HepG2 (cell line): ENCODE results near the gene NPFFR1. TPM values are rescaled to one million over a fixed set of nuclear protein-coding genes. Genes with fewer than 3 reads are reported as not detected.
A peak's percentile ranks its signal among the peaks of the same experiment; 100 is the strongest.

Source experiments
- EHMT2 ChIP-seq: fragments of 200-600 bp; sonication (generic); IDR thresholded peaks from 2 replicates; pipeline ENCODE4 v1.7.0; 2017; ENCODE audit warnings: antibody characterized with exemption, low read depth, low read length, borderline replicate concordance
- ELF1 ChIP-seq: sonication (generic); formaldehyde crosslinking; IDR thresholded peaks from 2 replicates; pipeline ENCODE4 v1.4.0; 2020; ENCODE audit warnings: missing genetic modification reagents
- HDAC1 ChIP-seq: sonication (generic); formaldehyde crosslinking; IDR thresholded peaks from 2 replicates; pipeline ENCODE4 v1.5.1; 2020; ENCODE audit warnings: mild to moderate bottlenecking, missing genetic modification reagents
- HNF4A ChIP-seq: sonication (generic); formaldehyde crosslinking; IDR thresholded peaks from 2 replicates; pipeline ENCODE4 v1.4.0; 2020; ENCODE audit warnings: missing genetic modification reagents
- RXRB ChIP-seq: IDR thresholded peaks from 2 replicates; pipeline ENCODE4 v1.6.1; 2016; ENCODE audit warnings: borderline replicate concordance, missing genetic modification reagents, missing compliant biosample characterization
- SMAD9 ChIP-seq: sonication (generic); formaldehyde crosslinking; IDR thresholded peaks from 2 replicates; pipeline ENCODE4 v1.5.1; 2020; ENCODE audit warnings: mild to moderate bottlenecking, missing genetic modification reagents
- ZNF274 ChIP-seq: sonication (generic); formaldehyde crosslinking; IDR thresholded peaks from 2 replicates; pipeline ENCODE4 v1.5.1; 2020; ENCODE audit warnings: mild to moderate bottlenecking, missing genetic modification reagents
- ZNF350 ChIP-seq: sonication (generic); formaldehyde crosslinking; IDR thresholded peaks from 2 replicates; pipeline ENCODE4 v1.4.0; 2020; ENCODE audit warnings: mild to moderate bottlenecking, low read depth, missing genetic modification reagents, borderline replicate concordance
- ZNF430 ChIP-seq: sonication (generic); formaldehyde crosslinking; IDR thresholded peaks from 2 replicates; pipeline ENCODE4 v1.9.0; 2021; ENCODE audit warnings: mild to moderate bottlenecking, missing genetic modification reagents
- ZNF496 ChIP-seq: sonication (generic); formaldehyde crosslinking; IDR thresholded peaks from 2 replicates; pipeline ENCODE4 v1.8.1; 2023; ENCODE audit warnings: mild to moderate bottlenecking, moderate library complexity, missing genetic modification reagents; ENCODE audit not compliant: insufficient replicate concordance
- ZNF546 ChIP-seq: sonication (generic); formaldehyde crosslinking; conservative IDR thresholded peaks from 2 replicates; pipeline ENCODE4 v1.8.1; 2023; ENCODE audit warnings: mild to moderate bottlenecking, missing genetic modification reagents
- ZNF720 ChIP-seq: sonication (generic); formaldehyde crosslinking; IDR thresholded peaks from 2 replicates; pipeline ENCODE4 v1.4.0; 2020; ENCODE audit warnings: missing genetic modification reagents
- ZNF788 ChIP-seq: sonication (generic); formaldehyde crosslinking; IDR thresholded peaks from 2 replicates; pipeline ENCODE4 v1.5.0; 2020; ENCODE audit warnings: mild to moderate bottlenecking, missing genetic modification reagents, borderline replicate concordance
- ZSCAN31 ChIP-seq: sonication (generic); formaldehyde crosslinking; IDR thresholded peaks from 2 replicates; pipeline ENCODE4 v1.5.0; 2020; ENCODE audit warnings: low read depth, mild to moderate bottlenecking, missing genetic modification reagents
- polyA plus RNA-seq, 8 experiments: library from polyadenylated mRNA; depleted of rRNA in 3 of 8; stranded (reverse) in 7 of 8; unstranded in 1 of 8; fragments of >200 nt; fragmentation: Illumina TruSeq in 4 of 8; extraction: Trizol in 4 of 8; gene quantifications; 2 replicates each; pipeline versions ENCODE4 v1.2.1 to v1.2.3, GENCODE V29; 2011 to 2016; ENCODE audit warnings: low read depth in 4 of 8, missing spikeins in 1 of 8, mixed read lengths in 1 of 8; ENCODE audit not compliant: insufficient read depth in 1 of 8
- total RNA-seq, 5 experiments: library from RNA; depleted of rRNA; stranded (reverse); fragments of >200 nt; fragmentation: Illumina TruSeq; extraction: Trizol; gene quantifications; 2 replicates each; pipeline ENCODE4 v1.2.3, GENCODE V29; 2016; ENCODE audit warnings: low read depth in 1 of 5
- TF ChIP-seq, protein P1 (sequence below): sonication (generic); formaldehyde crosslinking; IDR thresholded peaks from 2 replicates; pipeline ENCODE4 v1.9.0; 2022; ENCODE audit warnings: missing genetic modification reagents, mild to moderate bottlenecking, borderline replicate concordance
- TF ChIP-seq, protein P2 (sequence below): sonication (generic); formaldehyde crosslinking; conservative IDR thresholded peaks from 2 replicates; pipeline ENCODE4 v1.4.0; 2020; ENCODE audit warnings: mild to moderate bottlenecking, missing genetic modification reagents, moderate library complexity
- TF ChIP-seq, protein P3 (sequence below): sonication (generic); formaldehyde crosslinking; IDR thresholded peaks from 2 replicates; pipeline ENCODE4 v1.4.0; 2020; ENCODE audit warnings: mild to moderate bottlenecking, missing genetic modification reagents
- TF ChIP-seq, protein P4 (sequence below): sonication (generic); formaldehyde crosslinking; IDR thresholded peaks from 2 replicates; pipeline ENCODE4 v1.4.0; 2020; ENCODE audit warnings: missing genetic modification reagents

Gene NPFFR1
- total and polyA plus RNA-seq, 2 of the 13 experiments (the other 11 are each of a cell fraction or from before 2014, with no cell fraction given) = under 0.01 TPM; not detected in 1

DNA sequence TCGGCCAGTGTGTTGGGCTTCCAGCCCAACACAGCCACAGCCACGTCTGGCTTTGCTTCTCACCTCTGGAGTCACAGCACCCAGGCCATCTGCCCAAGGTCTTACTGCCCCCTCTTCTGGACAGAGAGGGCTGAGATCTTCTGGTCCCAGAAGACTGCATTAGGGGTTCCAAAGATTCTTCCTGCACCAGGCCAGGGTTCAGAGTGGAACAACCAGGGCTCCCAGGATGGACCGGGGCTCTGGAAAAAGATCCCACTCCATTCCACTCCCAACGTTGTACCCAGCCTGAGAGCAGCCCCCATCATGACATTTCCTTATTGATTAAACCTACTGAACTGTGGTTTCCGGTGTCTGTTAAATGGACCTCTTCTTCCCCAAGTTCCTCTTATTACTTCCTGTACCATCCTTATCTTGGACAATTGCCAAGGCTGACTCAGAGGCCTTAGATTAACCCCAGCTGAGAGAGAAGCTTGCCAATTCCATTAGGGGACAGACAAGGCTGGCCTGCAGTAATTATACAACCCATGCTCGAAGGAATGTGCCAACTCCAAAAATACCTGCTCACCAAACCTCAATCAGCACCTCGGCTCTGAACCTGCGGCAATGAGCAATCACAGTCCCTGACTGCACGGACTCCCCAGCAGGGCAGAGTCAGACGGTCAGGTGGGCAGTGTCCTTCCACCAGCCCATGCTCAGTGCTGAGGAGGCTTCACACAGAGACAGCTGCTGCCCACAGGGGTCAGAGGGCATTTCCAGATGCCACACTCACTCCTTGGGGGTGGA, 47.9 kb upstream of the NPFFR1 start (continued):
- TF ChIP-seq, protein P1, sequence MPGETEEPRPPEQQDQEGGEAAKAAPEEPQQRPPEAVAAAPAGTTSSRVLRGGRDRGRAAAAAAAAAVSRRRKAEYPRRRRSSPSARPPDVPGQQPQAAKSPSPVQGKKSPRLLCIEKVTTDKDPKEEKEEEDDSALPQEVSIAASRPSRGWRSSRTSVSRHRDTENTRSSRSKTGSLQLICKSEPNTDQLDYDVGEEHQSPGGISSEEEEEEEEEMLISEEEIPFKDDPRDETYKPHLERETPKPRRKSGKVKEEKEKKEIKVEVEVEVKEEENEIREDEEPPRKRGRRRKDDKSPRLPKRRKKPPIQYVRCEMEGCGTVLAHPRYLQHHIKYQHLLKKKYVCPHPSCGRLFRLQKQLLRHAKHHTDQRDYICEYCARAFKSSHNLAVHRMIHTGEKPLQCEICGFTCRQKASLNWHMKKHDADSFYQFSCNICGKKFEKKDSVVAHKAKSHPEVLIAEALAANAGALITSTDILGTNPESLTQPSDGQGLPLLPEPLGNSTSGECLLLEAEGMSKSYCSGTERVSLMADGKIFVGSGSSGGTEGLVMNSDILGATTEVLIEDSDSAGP (CRISPR knock-in tag) = 0 out of 2 replicates have a peak, but pooled peaks have one; percentile 13
- TF ChIP-seq EHMT2 = peak; percentile 31; the same call in 1 of the 2 replicates
- TF ChIP-seq RXRB (CRISPR knock-in tag) = peak; percentile 36; the same call in 1 of the 2 replicates
- TF ChIP-seq, protein P2, sequence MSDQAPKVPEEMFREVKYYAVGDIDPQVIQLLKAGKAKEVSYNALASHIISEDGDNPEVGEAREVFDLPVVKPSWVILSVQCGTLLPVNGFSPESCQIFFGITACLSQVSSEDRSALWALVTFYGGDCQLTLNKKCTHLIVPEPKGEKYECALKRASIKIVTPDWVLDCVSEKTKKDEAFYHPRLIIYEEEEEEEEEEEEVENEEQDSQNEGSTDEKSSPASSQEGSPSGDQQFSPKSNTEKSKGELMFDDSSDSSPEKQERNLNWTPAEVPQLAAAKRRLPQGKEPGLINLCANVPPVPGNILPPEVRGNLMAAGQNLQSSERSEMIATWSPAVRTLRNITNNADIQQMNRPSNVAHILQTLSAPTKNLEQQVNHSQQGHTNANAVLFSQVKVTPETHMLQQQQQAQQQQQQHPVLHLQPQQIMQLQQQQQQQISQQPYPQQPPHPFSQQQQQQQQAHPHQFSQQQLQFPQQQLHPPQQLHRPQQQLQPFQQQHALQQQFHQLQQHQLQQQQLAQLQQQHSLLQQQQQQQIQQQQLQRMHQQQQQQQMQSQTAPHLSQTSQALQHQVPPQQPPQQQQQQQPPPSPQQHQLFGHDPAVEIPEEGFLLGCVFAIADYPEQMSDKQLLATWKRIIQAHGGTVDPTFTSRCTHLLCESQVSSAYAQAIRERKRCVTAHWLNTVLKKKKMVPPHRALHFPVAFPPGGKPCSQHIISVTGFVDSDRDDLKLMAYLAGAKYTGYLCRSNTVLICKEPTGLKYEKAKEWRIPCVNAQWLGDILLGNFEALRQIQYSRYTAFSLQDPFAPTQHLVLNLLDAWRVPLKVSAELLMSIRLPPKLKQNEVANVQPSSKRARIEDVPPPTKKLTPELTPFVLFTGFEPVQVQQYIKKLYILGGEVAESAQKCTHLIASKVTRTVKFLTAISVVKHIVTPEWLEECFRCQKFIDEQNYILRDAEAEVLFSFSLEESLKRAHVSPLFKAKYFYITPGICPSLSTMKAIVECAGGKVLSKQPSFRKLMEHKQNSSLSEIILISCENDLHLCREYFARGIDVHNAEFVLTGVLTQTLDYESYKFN = peak; percentile 45; the same call in 1 of the 2 replicates
- TF ChIP-seq, protein P3, sequence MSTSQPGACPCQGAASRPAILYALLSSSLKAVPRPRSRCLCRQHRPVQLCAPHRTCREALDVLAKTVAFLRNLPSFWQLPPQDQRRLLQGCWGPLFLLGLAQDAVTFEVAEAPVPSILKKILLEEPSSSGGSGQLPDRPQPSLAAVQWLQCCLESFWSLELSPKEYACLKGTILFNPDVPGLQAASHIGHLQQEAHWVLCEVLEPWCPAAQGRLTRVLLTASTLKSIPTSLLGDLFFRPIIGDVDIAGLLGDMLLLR (CRISPR knock-in tag) = no peak
- peak; percentile 31; the same call in 1 of the 2 replicates for TF ChIP-seq ZNF788 (CRISPR knock-in tag)
- TF ChIP-seq, protein P4, sequence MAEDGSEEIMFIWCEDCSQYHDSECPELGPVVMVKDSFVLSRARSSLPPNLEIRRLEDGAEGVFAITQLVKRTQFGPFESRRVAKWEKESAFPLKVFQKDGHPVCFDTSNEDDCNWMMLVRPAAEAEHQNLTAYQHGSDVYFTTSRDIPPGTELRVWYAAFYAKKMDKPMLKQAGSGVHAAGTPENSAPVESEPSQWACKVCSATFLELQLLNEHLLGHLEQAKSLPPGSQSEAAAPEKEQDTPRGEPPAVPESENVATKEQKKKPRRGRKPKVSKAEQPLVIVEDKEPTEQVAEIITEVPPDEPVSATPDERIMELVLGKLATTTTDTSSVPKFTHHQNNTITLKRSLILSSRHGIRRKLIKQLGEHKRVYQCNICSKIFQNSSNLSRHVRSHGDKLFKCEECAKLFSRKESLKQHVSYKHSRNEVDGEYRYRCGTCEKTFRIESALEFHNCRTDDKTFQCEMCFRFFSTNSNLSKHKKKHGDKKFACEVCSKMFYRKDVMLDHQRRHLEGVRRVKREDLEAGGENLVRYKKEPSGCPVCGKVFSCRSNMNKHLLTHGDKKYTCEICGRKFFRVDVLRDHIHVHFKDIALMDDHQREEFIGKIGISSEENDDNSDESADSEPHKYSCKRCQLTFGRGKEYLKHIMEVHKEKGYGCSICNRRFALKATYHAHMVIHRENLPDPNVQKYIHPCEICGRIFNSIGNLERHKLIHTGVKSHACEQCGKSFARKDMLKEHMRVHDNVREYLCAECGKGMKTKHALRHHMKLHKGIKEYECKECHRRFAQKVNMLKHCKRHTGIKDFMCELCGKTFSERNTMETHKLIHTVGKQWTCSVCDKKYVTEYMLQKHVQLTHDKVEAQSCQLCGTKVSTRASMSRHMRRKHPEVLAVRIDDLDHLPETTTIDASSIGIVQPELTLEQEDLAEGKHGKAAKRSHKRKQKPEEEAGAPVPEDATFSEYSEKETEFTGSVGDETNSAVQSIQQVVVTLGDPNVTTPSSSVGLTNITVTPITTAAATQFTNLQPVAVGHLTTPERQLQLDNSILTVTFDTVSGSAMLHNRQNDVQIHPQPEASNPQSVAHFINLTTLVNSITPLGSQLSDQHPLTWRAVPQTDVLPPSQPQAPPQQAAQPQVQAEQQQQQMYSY (CRISPR knock-in tag) = peak; percentile 83
- 0 out of 2 replicates have a peak, but pooled peaks have one; percentile 54 for TF ChIP-seq ZNF546 (CRISPR knock-in tag)
- TF ChIP-seq ZNF496 (CRISPR knock-in tag) = no peak
- TF ChIP-seq ZSCAN31 (CRISPR knock-in tag) = 0 out of 2 replicates have a peak, but pooled peaks have one; percentile 34
- peak; percentile 15; the same call in 1 of the 2 replicates for TF ChIP-seq ZNF350 (CRISPR knock-in tag)
- no peak for TF ChIP-seq ZNF720
- peak; percentile 39; the same call in 1 of the 2 replicates for TF ChIP-seq HDAC1 (CRISPR knock-in tag)
- TF ChIP-seq ELF1 (CRISPR knock-in tag) = peak; percentile 40; the same call in 1 of the 2 replicates
- TF ChIP-seq HNF4A = 0 out of 2 replicates have a peak, but pooled peaks have one; percentile 2
- TF ChIP-seq ZNF430 = no peak
- TF ChIP-seq ZNF274 = 0 out of 2 replicates have a peak, but pooled peaks have one; percentile 36
- no peak for TF ChIP-seq SMAD9 (CRISPR knock-in tag)
